A549 (cell line): ENCODE data around the gene BRINP1. TPM values are rescaled to one million over a fixed set of nuclear protein-coding genes. Genes with fewer than 3 reads are reported as not detected.

Experiments
- ATAC-seq, 2 experiments: fragments of 200-7000 bp in 1 of 2; fragments of >200 bp in 1 of 2; cut with Nextera tagmentation in 1 of 2; cut with Tn5 transposase in 1 of 2; 3 replicates each; pipeline versions ENCODE4 v1.8.0 to v1.9.1; 2018 to 2020; ENCODE audit warnings: mild to moderate bottlenecking in 1 of 2, moderate library complexity in 1 of 2
- CTCF ChIA-PET: fragments of 300-600 bp; sonication (Branson Sonifier 250); formaldehyde crosslinking; extraction: SDS; loops from one replicate; lab custom pipeline; 2021; ENCODE audit warnings: antibody characterized with exemption, inconsistent platforms; lab: Yijun Ruan, JAX
- POLR2A ChIA-PET: fragments of 350-600 bp; formaldehyde crosslinking; extraction: SDS; loops from one replicate; lab custom pipeline; 2021; ENCODE audit warnings: antibody characterized with exemption, inconsistent platforms; lab: Yijun Ruan, JAX
- DNase-seq, 2 experiments: peaks; one replicate each; pipeline versions ENCODE4 v3.0.0 to v3.0.0-alpha.2; 2011 to 2016; ENCODE audit warnings: low read depth in 1 of 2, low spot score in 1 of 2
- FAIRE-seq: peaks from 2 replicates; lab custom pipeline; 2011; peaks lifted over from hg19 to GRCh38; lab: Jason Lieb, UNC
- H3K27ac ChIP-seq, 2 experiments: fragments of >200 bp; sonication (Bioruptor Twin); formaldehyde crosslinking; 3 replicates each; pipeline ENCODE4 v1.5.1; 2016 to 2017
- H3K4me1 ChIP-seq: fragments of >200 bp; sonication (Bioruptor Twin); formaldehyde crosslinking; 3 replicates; pipeline ENCODE4 v1.6.1; 2016
- H3K4me2 ChIP-seq: fragments of >200 bp; sonication (Bioruptor Twin); formaldehyde crosslinking; 3 replicates; pipeline ENCODE4 v1.6.1; 2016
- H3K4me3 ChIP-seq: fragments of >200 bp; sonication (Bioruptor Twin); formaldehyde crosslinking; 3 replicates; pipeline ENCODE4 v1.5.1; 2016
- H3K9me3 ChIP-seq: fragments of >200 bp; sonication (Bioruptor Twin); formaldehyde crosslinking; 3 replicates; pipeline ENCODE4 v1.6.1; 2016
- CBX8 ChIP-seq: fragments of 200-600 bp; sonication (generic); IDR thresholded peaks from 2 replicates; pipeline ENCODE4 v1.6.1; 2016
- CHD2 ChIP-seq: fragments of 150-350 bp; IDR thresholded peaks from 2 replicates; pipeline ENCODE4 v1.6.1; 2014; ENCODE audit warnings: low read length; ENCODE audit not compliant: partially characterized antibody
- CTCF ChIP-seq: fragments of >200 bp; sonication (Bioruptor Twin); formaldehyde crosslinking; IDR thresholded peaks from 3 replicates; pipeline ENCODE4 v1.5.1; 2016
- EHF ChIP-seq: fragments of 250-450 bp; sonication (Bioruptor Pico); IDR thresholded peaks from 2 replicates; pipeline ENCODE4 v1.5.0; 2020; ENCODE audit warnings: mild to moderate bottlenecking
- EP300 ChIP-seq, 2 experiments: fragments of >200 bp; sonication (Bioruptor Twin); formaldehyde crosslinking; IDR thresholded peaks; 2 replicates in 1 of 2; 3 replicates in 1 of 2; pipeline ENCODE4 v1.6.1; 2016 to 2017
- ESRRA ChIP-seq: fragments of 150-350 bp; IDR thresholded peaks from 2 replicates; pipeline ENCODE4 v1.6.1; 2014; ENCODE audit warnings: mild to moderate bottlenecking, low read length, borderline replicate concordance
- FOSB ChIP-seq: fragments of 250-450 bp; sonication (Bioruptor Pico); IDR thresholded peaks from 2 replicates; pipeline ENCODE4 v1.5.0; 2020; ENCODE audit warnings: mild to moderate bottlenecking, moderate library complexity
- FOSL2 ChIP-seq, 2 experiments: fragments of 450-650 bp in 1 of 2; fragments of >200 bp in 1 of 2; sonication (Bioruptor Twin) in 1 of 2; formaldehyde crosslinking; IDR thresholded peaks; 2 replicates each; pipeline versions ENCODE4 v1.5.0 to v1.6.1; 2016 to 2020; ENCODE audit warnings: mild to moderate bottlenecking in 1 of 2, moderate library complexity in 1 of 2
- FOXS1 ChIP-seq: fragments of 250-450 bp; sonication (Bioruptor Pico); IDR thresholded peaks from 2 replicates; pipeline ENCODE4 v1.5.0; 2020; ENCODE audit warnings: mild to moderate bottlenecking, moderate library complexity
- GATA3 ChIP-seq: IDR thresholded peaks from 2 replicates; pipeline ENCODE4 v1.6.1; 2012; ENCODE audit warnings: borderline replicate concordance
- HDAC2 ChIP-seq: fragments of 200-600 bp; sonication (generic); IDR thresholded peaks from 2 replicates; pipeline ENCODE4 v1.6.1; 2016
- HEYL ChIP-seq: fragments of 250-450 bp; sonication (Bioruptor Pico); IDR thresholded peaks from 2 replicates; pipeline ENCODE4 v1.8.0; 2021; ENCODE audit warnings: mild to moderate bottlenecking, moderate library complexity
- HOXB5 ChIP-seq: fragments of 250-450 bp; sonication (Bioruptor Pico); IDR thresholded peaks from 2 replicates; pipeline ENCODE4 v1.5.0; 2020; ENCODE audit warnings: mild to moderate bottlenecking, moderate library complexity
- JUN ChIP-seq, 2 experiments: fragments of >200 bp; sonication (Bioruptor Twin); formaldehyde crosslinking; IDR thresholded peaks; 2 replicates in 1 of 2; 3 replicates in 1 of 2; pipeline ENCODE4 v1.6.1; 2016 to 2017
- JUNB ChIP-seq: fragments of >200 bp; sonication (Bioruptor Twin); formaldehyde crosslinking; IDR thresholded peaks from 2 replicates; pipeline ENCODE4 v1.6.1; 2016
- MAZ ChIP-seq: fragments of 150-350 bp; IDR thresholded peaks from 2 replicates; pipeline ENCODE4 v1.6.1; 2014; ENCODE audit warnings: antibody characterized with exemption, low read depth, low read length, borderline replicate concordance
- MYC ChIP-seq: IDR thresholded peaks from 2 replicates; pipeline ENCODE4 v1.6.1; 2012; ENCODE audit warnings: mild to moderate bottlenecking, inconsistent platforms, low read length, improper control_type of control experiment, borderline replicate concordance
- NFE2L2 ChIP-seq: fragments of 150-350 bp; conservative IDR thresholded peaks from 2 replicates; pipeline ENCODE4 v1.6.1; 2014; ENCODE audit warnings: low read length
- POLR2AphosphoS2 ChIP-seq: conservative IDR thresholded peaks from 2 replicates; pipeline ENCODE4 v1.6.1; 2012; ENCODE audit warnings: low read length, improper control_type of control experiment, inconsistent platforms
- RNF2 ChIP-seq: fragments of 200-600 bp; sonication (generic); IDR thresholded peaks from 2 replicates; pipeline ENCODE4 v1.6.1; 2016; ENCODE audit warnings: low read depth, mild to moderate bottlenecking, antibody characterized with exemption, moderate library complexity, borderline replicate concordance
- TFCP2L1 ChIP-seq: fragments of 250-450 bp; sonication (Bioruptor Pico); IDR thresholded peaks from 2 replicates; pipeline ENCODE4 v1.5.0; 2021; ENCODE audit warnings: mild to moderate bottlenecking
- ZNF302 ChIP-seq: fragments of 250-450 bp; sonication (Bioruptor Pico); IDR thresholded peaks from 2 replicates; pipeline ENCODE4 v1.9.0; 2021; ENCODE audit warnings: inconsistent platforms, mild to moderate bottlenecking, moderate library complexity
- WGBS: methylation state at CpG from one replicate; pipeline ENCODE4 v1.1.6; 2017; ENCODE audit errors: missing lambda C conversion rate; 5-methylcytosine and 5-hydroxymethylcytosine counted together
- polyA plus RNA-seq, 4 experiments: library from polyadenylated mRNA; depleted of rRNA in 3 of 4; stranded (reverse); fragments of >200 nt; fragmentation: RNase III in 1 of 4; extraction: RNeasy Plus Mini Kit Qiagen cat#74134 plus additional on column Dnase treatment in 1 of 4; gene quantifications; 2 replicates in 3 of 4; 3 replicates in 1 of 4; pipeline ENCODE4 v1.2.3, GENCODE V29; 2011 to 2017
- TF ChIP-seq, protein P1 (sequence below): fragments of >200 bp; sonication (Bioruptor Twin); formaldehyde crosslinking; IDR thresholded peaks from 2 replicates; pipeline ENCODE4 v1.6.1; 2016
- TF ChIP-seq, protein P2 (sequence below): fragments of >200 bp; sonication (Bioruptor Twin); formaldehyde crosslinking; IDR thresholded peaks from 3 replicates; pipeline ENCODE4 v1.6.1; 2016
- TF ChIP-seq, protein P3 (sequence below): IDR thresholded peaks from 2 replicates; pipeline ENCODE4 v1.6.1; 2012

The BRINP1 gene
- polyA plus RNA-seq, 2 of the 4 experiments (the other 2 are of a cell fraction): 0.13 to 0.17 TPM

DNA sequence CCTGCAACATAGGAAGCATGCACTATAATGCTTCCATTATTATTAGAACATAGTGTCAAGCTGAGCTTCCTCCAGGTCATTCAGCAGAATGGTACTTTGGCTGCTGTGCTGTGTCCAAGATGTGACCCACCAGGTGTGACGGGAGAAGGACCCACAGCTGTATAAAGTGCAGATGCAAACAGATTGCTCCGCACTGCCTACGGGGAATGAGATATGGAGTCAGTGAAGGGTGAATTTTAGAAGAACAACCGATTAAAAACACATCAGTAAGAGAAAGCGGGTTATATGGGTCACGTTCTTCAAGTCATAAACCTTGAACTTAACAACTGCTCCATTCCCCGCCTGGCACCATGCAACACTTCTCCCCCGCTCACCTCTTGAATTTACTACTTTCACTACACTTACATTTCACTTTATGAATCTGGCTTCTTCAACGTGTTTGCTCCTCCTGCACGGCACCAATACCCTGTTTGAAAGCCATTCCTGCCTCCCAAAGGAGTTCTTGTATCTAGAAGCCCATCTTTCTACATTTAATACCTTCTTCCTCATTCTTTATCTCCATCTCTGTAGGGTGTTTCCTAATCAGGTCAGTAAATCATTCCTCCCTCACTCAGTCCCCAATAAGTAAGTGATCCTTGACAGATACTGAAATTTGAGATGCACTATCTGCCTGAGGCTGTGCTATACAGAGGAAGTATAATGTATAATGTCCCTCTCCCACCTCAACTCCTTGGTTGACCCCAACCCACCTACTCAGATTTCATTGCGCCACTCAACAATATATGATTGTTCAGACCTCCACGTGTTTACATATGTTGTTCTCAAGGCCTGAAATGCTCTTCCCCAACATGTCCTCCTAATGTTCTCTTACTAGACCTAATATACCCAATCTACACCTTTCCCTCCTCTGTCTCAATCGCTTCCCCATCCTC, 25.9 kb downstream of the BRINP1 start:
- Histone ChIP-seq H3K27ac (no peak overlapping the region), H3K4me3 (no peak overlapping the region), H3K9me3 (no peaks in the 10 kb centered on the region), H3K4me1 (no peaks in the 10 kb centered on the region), H3K4me2 (no peak overlapping the region)
- WGBS: 9% methylated on average over 13 of the region's 13 CpGs
- ATAC-seq: no peak
- no peak for FAIRE-seq
- POLR2A ChIA-PET: no interaction called here
- TF ChIP-seq CTCF (no peak), MAZ (no peak), RNF2 (no peak), EP300 (IDR thresholded peaks at IDR 0.05) (no peak), NFE2L2 (no peak), FOXS1 (no peak), FOSB (CRISPR knock-in tag) (no peak), ESRRA (no peak), TFCP2L1 (CRISPR knock-in tag) (no peak), POLR2AphosphoS2 (no peak), CBX8 (no peak), GATA3 (no peak), JUNB (no peak), ZNF302 (CRISPR knock-in tag) (no peak)
- TF ChIP-seq, protein P1, sequence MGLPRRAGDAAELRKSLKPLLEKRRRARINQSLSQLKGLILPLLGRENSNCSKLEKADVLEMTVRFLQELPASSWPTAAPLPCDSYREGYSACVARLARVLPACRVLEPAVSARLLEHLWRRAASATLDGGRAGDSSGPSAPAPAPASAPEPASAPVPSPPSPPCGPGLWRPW: no peak
- no peak for DNase-seq
- CTCF ChIA-PET: no interaction called here

DNA sequence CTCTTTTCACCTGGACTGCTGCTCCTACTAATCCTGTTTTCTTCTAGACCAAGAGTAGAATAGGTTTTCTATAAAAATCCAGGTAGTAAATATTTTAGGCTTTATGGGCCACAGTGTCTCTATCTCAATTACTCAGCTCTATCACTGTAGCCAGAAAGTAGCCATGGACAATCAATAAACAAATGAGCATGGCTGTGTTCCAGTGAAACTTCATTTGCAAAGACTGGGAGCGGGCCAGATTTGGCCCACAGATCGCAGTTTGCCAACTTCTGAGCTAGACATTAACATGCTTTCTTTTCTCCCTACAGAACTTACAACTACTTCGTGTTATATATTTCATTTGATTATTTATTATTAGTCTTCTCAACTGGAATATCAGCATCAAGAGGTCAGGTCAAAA, 30.2 kb downstream of the BRINP1 start:
- no peak for ATAC-seq
- CTCF ChIA-PET: no interaction called here

More for the DNA sequence above, 30.2 kb downstream of the BRINP1 start:
- Histone ChIP-seq H3K4me1 (no peaks in the 10 kb centered on the region), H3K27ac (no peak overlapping the region)
- no peak for DNase-seq
- TF ChIP-seq HEYL (CRISPR knock-in tag): no peak
- TF ChIP-seq JUN (IDR thresholded peaks at IDR 0.05): no peak
- no peak for TF ChIP-seq EHF (CRISPR knock-in tag)
- no peak for TF ChIP-seq CBX8
- no peak for TF ChIP-seq FOSL2 (IDR thresholded peaks at IDR 0.05)
- no peak for TF ChIP-seq FOSL2 (CRISPR knock-in tag; IDR thresholded peaks at IDR 0.05)
- TF ChIP-seq MYC: no peak
- no peak for TF ChIP-seq HDAC2
- TF ChIP-seq, protein P2, sequence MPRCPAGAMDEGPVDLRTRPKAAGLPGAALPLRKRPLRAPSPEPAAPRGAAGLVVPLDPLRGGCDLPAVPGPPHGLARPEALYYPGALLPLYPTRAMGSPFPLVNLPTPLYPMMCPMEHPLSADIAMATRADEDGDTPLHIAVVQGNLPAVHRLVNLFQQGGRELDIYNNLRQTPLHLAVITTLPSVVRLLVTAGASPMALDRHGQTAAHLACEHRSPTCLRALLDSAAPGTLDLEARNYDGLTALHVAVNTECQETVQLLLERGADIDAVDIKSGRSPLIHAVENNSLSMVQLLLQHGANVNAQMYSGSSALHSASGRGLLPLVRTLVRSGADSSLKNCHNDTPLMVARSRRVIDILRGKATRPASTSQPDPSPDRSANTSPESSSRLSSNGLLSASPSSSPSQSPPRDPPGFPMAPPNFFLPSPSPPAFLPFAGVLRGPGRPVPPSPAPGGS: no peak
- TF ChIP-seq GATA3: no peak
- no peak for TF ChIP-seq MAZ
- no peak for TF ChIP-seq TFCP2L1 (CRISPR knock-in tag)
- TF ChIP-seq, protein P3, sequence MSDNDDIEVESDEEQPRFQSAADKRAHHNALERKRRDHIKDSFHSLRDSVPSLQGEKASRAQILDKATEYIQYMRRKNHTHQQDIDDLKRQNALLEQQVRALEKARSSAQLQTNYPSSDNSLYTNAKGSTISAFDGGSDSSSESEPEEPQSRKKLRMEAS: no peak
- no peak for TF ChIP-seq CHD2
- TF ChIP-seq FOXS1: no peak
- TF ChIP-seq HOXB5 (CRISPR knock-in tag): no peak
- TF ChIP-seq RNF2: no peak
- no peak for TF ChIP-seq ESRRA
- no peak for TF ChIP-seq ZNF302 (CRISPR knock-in tag)
- TF ChIP-seq, all 56 proteins: peak for 0
- H3K4me2 ChIP-seq: no peak overlapping the region
- WGBS: 23% methylated on average over 3 of the region's 3 CpGs
- no peak overlapping the region for H3K4me3 ChIP-seq
- H3K9me3 ChIP-seq: no peaks in the 10 kb centered on the region
- POLR2A ChIA-PET: no interaction called here
- no peak for FAIRE-seq
